ENCODE data around the gene FAP.

FAP gene

GRCh38 chr2:162155093-162155492 lies 88.2 kb downstream of the FAP start:
- H3K27ac ChIP-seq: no peak overlapping the region
- no peak for TF ChIP-seq CTCF (conservative IDR thresholded peaks at IDR 0.05)

GRCh38 chr2:162153608-162154224 lies 89.5 kb downstream of the FAP start:
- no peak overlapping the region for H3K27ac ChIP-seq
- TF ChIP-seq CTCF (conservative IDR thresholded peaks at IDR 0.05): peak; percentile 83

GRCh38 chr2:162152147-162152546 lies 91.1 kb downstream of the FAP start, which contains the start of gene GCG:
Gene GCG, minus strand, starts transcription at chr2:162152247. Its CDS starts 3,069 bp downstream, at chr2:162149178.
- peak within 1 kb of the TSS; percentile 13; the same call in 1 of the 2 replicates for H3K27ac ChIP-seq
- no peak for TF ChIP-seq CTCF (conservative IDR thresholded peaks at IDR 0.05)

- TF ChIP-seq CTCF (conservative IDR thresholded peaks at IDR 0.05): no peak
These were observed 93.3 kb downstream of the FAP start for GRCh38 chr2:162149940-162150339.

GRCh38 chr2:162149466-162149865 lies 93.8 kb downstream of the FAP start:
- no peak for TF ChIP-seq CTCF (conservative IDR thresholded peaks at IDR 0.05)

More at GRCh38 chr2:162149940-162150339, 93.3 kb downstream of the FAP start:
- no peak overlapping the region; the same call in 1 of the 2 replicates for H3K27ac ChIP-seq

GRCh38 chr2:162148956-162149355 lies 94.3 kb downstream of the FAP start:
- H3K27ac ChIP-seq: 0 out of 2 replicates have a peak overlapping the region, but pooled peaks have one; percentile 5
- TF ChIP-seq CTCF (conservative IDR thresholded peaks at IDR 0.05): no peak

More at GRCh38 chr2:162149466-162149865, 93.8 kb downstream of the FAP start:
- H3K27ac ChIP-seq: 0 out of 2 replicates have a peak overlapping the region, but pooled peaks have one; percentile 5

- no peak overlapping the region for H3K27ac ChIP-seq
- TF ChIP-seq CTCF (conservative IDR thresholded peaks at IDR 0.05): no peak
These were observed 99.3 kb downstream of the FAP start for GRCh38 chr2:162143969-162144368.

Measured in VCaP (cell line).